Heart right ventricle (tissue), 16 donors: ENCODE data around the gene PACS2. TPM values are rescaled to one million over a fixed set of nuclear protein-coding genes. Genes with fewer than 3 reads are reported as not detected.

Experiments
- ATAC-seq, 8 donors: fragments of 200-7000 bp; cut with Tn5 transposase; one replicate each; pipeline ENCODE4 v1.9.1; 2020; ENCODE audit warnings: mild to moderate bottlenecking in 8 of 8, moderate library complexity in 8 of 8, moderate number of reproducible peaks in 1 of 8
- DNase-seq, 2 donors: peaks; one replicate each; pipeline ENCODE4 v3.0.0-alpha.2; 2020
- H3K27ac ChIP-seq, 10 donors: fragments of 200-600 bp; sonication (generic) in 2 of 10; one replicate each; pipeline versions ENCODE4 v1.5.0 to v1.8.0; 2020 to 2022; ENCODE audit warnings: mild to moderate bottlenecking in 3 of 10
- H3K27me3 ChIP-seq, 7 donors: fragments of 200-600 bp; one replicate each; pipeline ENCODE4 v1.8.0; 2021 to 2022; ENCODE audit warnings: mild to moderate bottlenecking in 2 of 7
- H3K36me3 ChIP-seq, 9 donors: fragments of 200-600 bp; sonication (generic) in 1 of 9; one replicate each; pipeline versions ENCODE4 v1.5.0 to v1.8.0; 2020 to 2022; ENCODE audit warnings: mild to moderate bottlenecking in 2 of 9
- H3K4me1 ChIP-seq, 9 donors: fragments of 200-600 bp; sonication (generic) in 1 of 9; one replicate each; pipeline versions ENCODE4 v1.5.0 to v1.8.0; 2020 to 2022; ENCODE audit warnings: mild to moderate bottlenecking in 4 of 9
- H3K4me3 ChIP-seq, 10 donors: fragments of 200-600 bp; sonication (generic) in 2 of 10; one replicate each; pipeline versions ENCODE4 v1.5.0 to v1.8.0; 2020 to 2022; ENCODE audit warnings: mild to moderate bottlenecking in 7 of 10, moderate library complexity in 2 of 10
- H3K9me3 ChIP-seq, 11 donors: fragments of 200-600 bp in 10 of 11; sonication (generic) in 2 of 11; one replicate each; pipeline versions ENCODE4 v1.5.0 to v1.8.0; 2013 to 2022; ENCODE audit warnings: mild to moderate bottlenecking in 2 of 11, control low read depth in 1 of 11, moderate library complexity in 1 of 11
- CTCF ChIP-seq, 9 donors: fragments of 200-600 bp; sonication (generic) in 2 of 9; IDR thresholded peaks; one replicate each; pipeline versions ENCODE4 v1.5.0 to v1.8.0; 2021 to 2022; ENCODE audit warnings: antibody characterized with exemption in 9 of 9, mild to moderate bottlenecking in 5 of 9, moderate library complexity in 1 of 9
- WGBS, 2 donors: extraction: QIAGEN DNeasy Blood & Tissue Kit; methylation state at CpG; one replicate each; pipeline ENCODE4 v1.1.7; 2013; ENCODE audit warnings: inconsistent platforms in 1 of 2; 5-methylcytosine and 5-hydroxymethylcytosine counted together
- intact Hi-C, 10 donors: fragments of 100-400 bp; cut with DNase I; formaldehyde crosslinking; loops; one replicate each; pipeline versions ENCODE4 v1.11.1 to v1.14.2; 2022
- polyA plus RNA-seq, 2 donors: library from polyadenylated mRNA; stranded (reverse); fragments of 200-250 nt; gene quantifications; one replicate each; pipeline ENCODE4 v1.2.3, GENCODE V29; 2013
- total RNA-seq, 10 donors: library from RNA; stranded (reverse); fragmentation: NEBNext Ultra II Directional in 3 of 10; extraction: Animal tissue kit (Norgen Biotek cat#: 25700) in 3 of 10; gene quantifications; one replicate each; pipeline versions ENCODE4 v1.2.1 to v1.2.4, GENCODE V29; 2021 to 2023
- donor health status: Arrhythmogenic right ventricular cardiomyopathy.
- donor health status: ischemic (EF 13 %, LVEDD 7.1; RV severe dilation, severe dysfunction).
- donor health status: healthy with polysubstance abuse.
- donor health status: DM: no; HTN: yes; CAD: no.
- donor health status: DM: no; HTN: no; CAD: no.
- donor health status: ischemic (EF 25% LVEDD 6.9; RV normal size, moderate dysfunction).
- donor health status: ischemic (EF 25% LVEDD 5.7; RV mildly dilated, moderate dysfunction).
- donor health status: healthy.
- donor health status: DM: yes; HTN: yes; CAD: no.
- donor health status: Ischemic cardiomyopathy.
- donor health status: ischemic (EF 35%, LVEDD 5.7; RV mildly dilated, moderate dysfunction).
- donor health status: nonischemic (EF 11% LVEDD 7.7; RV severe dilation, severe dysfunction).
- donor health status: DM: yes; HTN: yes; CAD: no.
- donor health status: PGD.
- donor health status: ischemic (EF 29% LVEDD 5.4; RV normal size, mild dysfunction).
- donor health status: nonischemic (EF 23%, LVEDD 6.1; RV moderate dilation, normal function).

PACS2 gene
- total and polyA plus RNA-seq, 12 donors = 41.8 to 123 (median 54.6) TPM

- Histone ChIP-seq H3K27ac (peak overlapping the region in 7 of 10 donors; percentile 19 to 75 (median 45)), H3K27me3 (no peaks in the 10 kb centered on the region), H3K9me3 (no peaks in the 10 kb centered on the region), H3K4me1 (peaks cover 47 to 99% (median 84%) of the 10 kb centered on the region in 9 donors), H3K36me3 (no peaks in the 10 kb centered on the region), H3K4me3 (no peak overlapping the region)
- TF ChIP-seq CTCF (IDR thresholded peaks at IDR 0.05) = no peak
- intact Hi-C loops = no loop called here
- ATAC-seq (no peak), DNase-seq (no peak)
- 64 to 66% methylated on average over 15 of the region's 15 CpGs for WGBS, 2 donors
Observed at GRCh38 chr14:105328678-105329390, 14.3 kb downstream of the PACS2 start.

GRCh38 chr14:105329411-105330150, 15.0 kb downstream of the PACS2 start:
- DNase-seq (no peak), ATAC-seq (no peak)
- Histone ChIP-seq H3K4me3 (no peak overlapping the region), H3K4me1 (peaks cover 49 to 99% (median 84%) of the 10 kb centered on the region in 9 donors), H3K9me3 (no peaks in the 10 kb centered on the region), H3K27ac (peak overlapping the region in 1 of 10 donors; percentile 75), H3K27me3 (no peaks in the 10 kb centered on the region), H3K36me3 (no peaks in the 10 kb centered on the region)
- TF ChIP-seq CTCF (IDR thresholded peaks at IDR 0.05) = no peak
- WGBS, 2 donors = 91 to 93% methylated on average over 17 of the region's 17 CpGs
- intact Hi-C loops = no loop called here

- intact Hi-C loops = no loop called here
- Histone ChIP-seq H3K27ac (peak overlapping the region in 7 of 10 donors; percentile 10 to 57 (median 25)), H3K27me3 (no peaks in the 10 kb centered on the region), H3K36me3 (no peaks in the 10 kb centered on the region), H3K9me3 (no peaks in the 10 kb centered on the region), H3K4me1 (peaks cover 46 to 99% (median 79%) of the 10 kb centered on the region in 9 donors), H3K4me3 (no peak overlapping the region)
- 63 to 71% methylated on average over 13 of the region's 13 CpGs for WGBS, 2 donors
- no peak for TF ChIP-seq CTCF (IDR thresholded peaks at IDR 0.05)
- peak in 3 of 8 donors; percentile 5 to 38 (median 14) for ATAC-seq
- no peak for DNase-seq
Observed at GRCh38 chr14:105330491-105330895, 15.9 kb downstream of the PACS2 start.

DNA sequence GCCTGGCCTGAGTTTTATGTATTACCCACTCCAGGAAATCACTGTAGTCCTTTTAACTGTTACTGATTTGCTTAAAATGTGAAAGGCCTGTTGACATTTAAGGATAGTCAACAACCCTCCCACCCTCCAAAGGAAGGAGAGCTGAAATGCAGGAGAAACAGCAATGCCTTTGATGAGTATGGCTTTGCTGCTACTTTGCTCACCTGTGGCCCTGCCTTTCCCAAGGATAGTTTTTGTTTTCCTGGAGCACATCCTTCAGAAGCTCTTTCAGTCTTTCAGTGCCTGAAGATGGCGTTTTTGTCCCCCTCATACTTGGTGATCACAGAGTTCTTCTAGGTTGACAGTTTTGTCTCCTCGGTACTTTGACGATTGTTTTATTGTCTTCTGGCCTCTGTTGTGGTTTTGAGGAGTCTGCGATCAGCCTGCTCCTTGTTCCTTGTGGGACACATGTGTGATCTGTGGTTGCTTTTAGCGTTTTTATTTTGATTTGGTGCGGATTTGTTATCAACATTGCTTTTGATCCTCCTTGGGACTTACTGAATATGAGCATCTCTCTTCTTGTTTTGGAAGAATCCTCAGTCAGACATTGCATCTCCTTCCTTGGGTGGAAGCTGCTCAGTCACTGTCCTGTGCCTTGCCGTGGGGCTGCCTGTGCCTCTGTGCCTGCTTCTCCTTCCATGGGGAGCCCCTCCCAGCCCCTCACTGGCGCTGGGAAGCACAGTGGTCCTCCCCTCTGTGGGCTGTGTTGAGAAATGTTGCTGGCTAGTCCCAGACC, 17.2 kb downstream of the PACS2 start:
- Histone ChIP-seq H3K27ac (peak overlapping the region in 3 of 10 donors; percentile 14 to 57 (median 25)), H3K27me3 (no peaks in the 10 kb centered on the region), H3K9me3 (no peaks in the 10 kb centered on the region), H3K36me3 (no peaks in the 10 kb centered on the region), H3K4me1 (peaks cover 36 to 99% (median 79%) of the 10 kb centered on the region in 9 donors), H3K4me3 (no peak overlapping the region)
- WGBS, 2 donors = 84 to 89% methylated on average over 8 of the region's 8 CpGs
- TF ChIP-seq CTCF (IDR thresholded peaks at IDR 0.05) = no peak
- no peak for ATAC-seq
- DNase-seq = no peak
- intact Hi-C loops = no loop called here
